GM18517 (cell line): ENCODE data around the gene YAF2.
A peak's percentile ranks its signal among the peaks of the same experiment; 100 is the strongest.
"Not testable (repeated sequence)": the region's sequence is repeated elsewhere in the genome, so short reads cannot be mapped to it uniquely, and the experiment has no call there.

Experiments
- ATAC-seq: cut with Tn5 transposase; IDR thresholded peaks from one replicate; pipeline ENCODE4 v1.9.1; 2021; ENCODE audit warnings: mild to moderate bottlenecking, moderate library complexity; ENCODE audit not compliant: unreplicated experiment

The YAF2 gene

DNA sequence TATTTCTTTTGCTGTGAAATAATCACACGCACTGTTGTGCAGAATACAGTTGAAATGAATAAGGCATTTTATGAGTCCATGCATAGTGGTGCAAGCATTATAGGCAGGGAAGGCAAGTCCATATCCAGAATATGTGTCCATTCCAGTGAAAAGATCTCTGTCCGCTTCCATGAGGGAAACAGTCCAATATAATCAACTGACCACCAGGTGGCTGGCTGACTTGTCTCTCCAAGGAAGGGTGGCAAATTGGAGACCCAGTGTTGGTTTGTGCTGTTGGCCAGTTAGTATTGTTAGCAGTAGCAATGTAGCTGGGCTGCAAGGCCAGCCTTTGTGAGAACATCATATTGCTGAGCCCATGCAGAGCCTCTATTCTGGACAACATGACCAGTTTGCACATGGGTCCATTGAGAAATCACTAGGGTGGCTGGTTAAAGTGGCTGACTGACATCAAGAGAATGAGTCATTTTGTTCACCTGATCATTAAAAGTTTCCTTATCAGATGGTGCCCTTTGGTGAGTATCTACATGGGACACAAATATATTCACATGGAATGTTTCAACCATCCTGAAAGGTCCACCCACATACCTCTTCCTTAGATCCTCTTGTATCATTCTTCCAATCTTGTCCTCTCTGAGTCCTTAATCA, 17.3 kb upstream of the YAF2 start:
- no peak for ATAC-seq

DNA sequence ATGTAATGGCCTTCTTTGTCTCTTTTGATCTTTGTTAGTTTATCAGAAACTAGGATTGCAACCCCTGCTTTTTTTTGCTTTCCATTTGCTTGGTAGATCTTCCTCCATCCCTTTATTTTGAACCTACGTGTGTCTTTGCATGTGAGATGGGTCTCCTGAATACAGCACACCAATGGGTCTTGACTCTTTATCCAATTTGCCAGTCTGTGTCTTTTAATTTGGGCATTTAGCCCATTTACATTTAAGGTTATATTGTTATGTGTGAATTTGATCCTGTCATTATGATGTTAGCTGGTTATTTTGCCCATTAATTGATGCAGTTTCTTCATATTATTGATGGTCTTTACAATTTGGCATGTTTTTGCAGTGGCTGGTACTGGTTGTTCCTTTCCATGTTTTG, 14.6 kb upstream of the YAF2 start:
- ATAC-seq = not testable (repeated sequence)

DNA sequence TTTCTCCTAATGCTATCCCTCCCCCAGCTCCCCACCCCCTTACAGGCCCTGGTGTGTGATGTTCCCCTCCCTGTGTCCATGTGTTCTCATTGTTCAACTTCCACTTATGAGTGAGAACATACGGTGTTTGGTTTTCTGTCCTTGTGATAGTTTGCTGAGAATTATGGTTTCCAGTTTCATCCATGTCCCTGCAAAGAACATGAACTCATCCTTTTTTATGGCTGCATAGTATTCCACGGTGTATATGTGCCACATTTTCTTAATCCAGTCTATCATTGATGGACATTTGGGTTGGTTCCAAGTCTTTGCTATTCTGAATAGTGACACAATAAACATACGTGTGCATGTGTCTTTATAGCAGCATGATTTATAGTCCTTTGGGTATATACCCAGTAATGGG, 11.0 kb upstream of the YAF2 start:
- ATAC-seq = not testable (repeated sequence)

DNA sequence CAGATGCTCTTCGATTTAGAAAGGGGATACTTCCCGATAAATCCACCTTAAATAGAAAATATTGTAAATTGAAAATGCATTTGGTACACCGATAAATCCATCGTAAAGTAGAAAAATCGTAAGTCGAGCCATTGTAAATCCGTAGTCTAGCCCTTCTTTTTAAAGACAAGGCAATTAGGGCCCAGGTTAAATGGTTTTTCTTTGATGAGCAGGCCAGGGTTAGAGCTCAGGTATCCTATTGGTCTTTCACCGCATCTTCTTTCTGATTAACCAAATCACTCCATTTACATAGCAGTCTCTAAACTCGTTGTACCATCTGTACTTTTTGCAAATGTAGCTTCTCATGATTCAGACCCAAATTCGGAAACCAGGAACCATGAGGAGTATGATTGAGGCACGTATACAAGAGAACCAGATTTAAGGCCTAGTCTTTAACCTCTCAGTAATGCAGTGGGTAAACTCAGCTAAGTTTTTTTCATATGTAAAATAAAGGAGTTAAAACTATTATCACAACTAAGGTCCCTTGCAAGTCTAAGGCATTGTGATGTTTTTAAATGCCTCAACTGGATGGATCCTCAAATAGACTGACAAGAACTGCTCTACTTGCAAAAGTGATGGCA, 2.2 kb upstream of the YAF2 start:
- no peak for ATAC-seq

DNA sequence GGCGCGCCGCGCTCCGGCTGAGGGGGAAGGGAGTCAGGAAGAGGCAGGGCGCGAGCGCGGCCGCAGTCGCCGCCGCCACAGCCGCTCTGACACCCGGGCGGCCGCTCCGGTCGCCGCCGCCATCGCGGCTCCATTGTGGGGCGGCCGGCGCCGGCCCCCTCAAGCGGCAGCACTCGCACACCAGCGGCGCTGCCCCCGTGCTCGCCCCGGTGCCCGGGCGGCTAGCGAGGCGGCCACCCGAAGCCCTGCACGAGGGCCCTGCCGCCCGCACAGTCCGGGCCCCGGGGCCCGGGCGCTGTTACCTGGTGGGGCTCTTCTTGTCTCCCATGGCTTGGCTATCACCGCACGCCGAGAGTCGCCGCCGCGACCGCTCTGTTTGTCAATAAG, 202 bp downstream of the YAF2 start:
- peak; percentile 30 for ATAC-seq

DNA sequence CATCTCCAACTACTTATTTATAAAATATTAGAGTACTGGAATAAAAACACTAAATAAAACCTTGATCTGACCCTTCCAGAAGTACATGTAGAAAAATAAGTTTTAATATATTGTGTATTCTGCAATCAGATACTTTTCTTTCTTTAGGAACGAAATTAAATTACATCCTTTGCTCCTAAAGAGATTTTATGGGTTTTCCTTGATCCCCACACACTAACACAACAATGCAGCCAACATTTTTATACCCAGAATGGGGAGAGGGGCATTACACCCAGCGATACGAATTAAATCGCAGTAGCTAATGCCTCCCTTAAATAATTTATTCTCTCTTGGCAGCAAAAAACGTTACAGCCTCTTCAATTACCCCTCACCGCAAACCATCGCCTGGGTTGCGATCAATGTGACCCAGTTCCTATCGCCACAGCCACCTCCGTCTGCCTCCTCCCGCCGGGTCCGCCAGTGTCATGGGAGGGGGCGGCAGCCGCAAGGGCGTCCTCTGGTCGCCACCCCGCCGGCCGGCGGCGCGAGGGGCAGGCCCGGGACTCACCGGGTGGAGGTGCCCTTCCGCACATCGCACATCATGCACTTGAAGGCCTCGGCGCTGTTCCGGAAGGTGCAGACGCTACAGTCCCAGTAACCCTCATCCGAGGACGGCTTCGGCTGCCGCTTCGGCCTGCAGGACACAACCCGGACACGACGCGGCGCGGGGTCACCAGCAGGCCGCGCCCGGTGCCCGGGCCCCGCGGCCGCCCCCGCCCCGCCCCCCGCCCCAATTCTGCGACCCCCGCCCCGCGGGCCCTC, 796 bp downstream of the YAF2 start:
- peak; percentile 80 for ATAC-seq

- ATAC-seq = no peak
Observed at GRCh38 chr12:42236017-42236416, 2.0 kb downstream of the YAF2 start.

DNA sequence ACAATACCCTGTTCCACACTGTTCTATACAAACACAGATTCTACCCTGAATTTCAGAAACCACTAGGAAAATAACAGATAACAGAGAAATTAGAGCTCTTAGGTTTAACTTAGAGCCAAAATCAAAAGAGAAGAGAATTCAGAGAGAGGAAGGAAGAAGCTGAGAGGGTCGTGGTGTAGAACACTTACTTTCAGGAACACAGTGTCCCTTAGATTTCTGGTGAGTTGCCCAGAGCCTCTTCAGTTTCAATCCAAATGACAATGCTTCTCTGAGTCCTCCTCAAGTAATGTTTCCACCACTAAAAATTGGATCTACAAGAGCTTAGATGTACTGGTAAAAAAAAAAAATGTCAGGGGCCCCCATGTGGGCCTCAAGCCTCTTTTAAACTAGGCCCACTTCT, 2.6 kb downstream of the YAF2 start:
- ATAC-seq = no peak

DNA sequence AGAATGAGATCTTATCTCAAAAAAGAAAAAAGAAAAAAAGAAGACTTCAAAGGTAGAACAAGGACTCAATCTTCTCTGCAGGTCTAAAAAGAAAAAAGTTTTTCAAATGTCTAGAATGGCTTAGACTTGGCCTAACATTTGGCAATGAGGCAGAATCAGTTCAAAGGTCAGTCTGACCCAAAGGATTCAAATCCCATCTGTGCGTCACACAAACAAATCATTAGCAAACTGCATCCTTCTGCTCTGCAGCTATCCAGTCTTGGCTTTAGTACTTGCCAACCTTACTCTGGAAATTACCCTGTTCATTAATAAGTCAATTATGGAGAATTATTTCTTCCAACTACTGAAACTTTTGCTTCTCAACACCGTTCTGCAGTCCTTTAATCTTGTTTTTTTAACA, 3.1 kb downstream of the YAF2 start:
- no peak for ATAC-seq

DNA sequence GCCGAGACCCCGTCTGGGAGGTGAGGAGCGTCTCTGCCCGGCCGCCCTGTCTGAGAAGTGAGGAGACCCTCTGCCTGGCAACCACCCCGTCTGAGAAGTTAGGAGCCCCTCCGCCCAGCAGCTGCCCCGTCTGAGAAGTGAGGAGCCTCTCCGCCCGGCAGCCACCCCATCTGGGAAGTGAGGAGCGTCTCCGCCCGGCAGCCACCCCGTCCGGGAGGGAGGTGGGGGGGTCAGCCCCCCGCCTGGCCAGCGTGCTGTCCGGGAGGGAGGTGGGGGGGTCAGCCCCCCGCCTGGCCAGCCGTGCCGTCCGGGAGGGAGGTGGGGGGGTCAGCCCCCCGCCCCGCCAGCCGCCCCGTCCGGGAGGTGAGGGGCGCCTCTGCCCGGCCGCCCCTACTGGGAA, 10.5 kb downstream of the YAF2 start:
- not testable (repeated sequence) for ATAC-seq

- ATAC-seq = not testable (repeated sequence)
Observed at GRCh38 chr12:42224501-42224900, 13.5 kb downstream of the YAF2 start.

DNA sequence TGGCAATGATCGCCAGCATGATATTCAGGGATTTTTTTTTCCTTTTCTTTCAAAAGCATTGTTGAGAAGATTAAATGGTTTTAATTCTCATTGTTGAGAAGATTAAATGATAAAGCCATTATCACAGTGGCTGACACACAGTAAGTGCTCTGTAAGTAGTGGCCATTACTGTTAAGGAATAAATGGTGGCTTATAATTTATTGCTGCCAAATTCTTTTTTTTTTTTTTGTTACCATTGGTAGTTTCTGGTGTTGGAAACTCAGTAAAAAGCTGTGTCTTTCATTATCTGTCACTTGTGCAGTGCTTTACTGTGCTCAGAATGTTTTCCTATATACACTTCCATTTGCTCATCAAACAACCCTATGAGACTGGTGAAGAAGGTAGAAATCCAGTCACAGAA, 15.3 kb downstream of the YAF2 start:
- no peak for ATAC-seq

GRCh38 chr12:42221726-42222125, 16.3 kb downstream of the YAF2 start:
- no peak for ATAC-seq

GRCh38 chr12:42217656-42218055, 20.4 kb downstream of the YAF2 start:
- ATAC-seq = no peak

DNA sequence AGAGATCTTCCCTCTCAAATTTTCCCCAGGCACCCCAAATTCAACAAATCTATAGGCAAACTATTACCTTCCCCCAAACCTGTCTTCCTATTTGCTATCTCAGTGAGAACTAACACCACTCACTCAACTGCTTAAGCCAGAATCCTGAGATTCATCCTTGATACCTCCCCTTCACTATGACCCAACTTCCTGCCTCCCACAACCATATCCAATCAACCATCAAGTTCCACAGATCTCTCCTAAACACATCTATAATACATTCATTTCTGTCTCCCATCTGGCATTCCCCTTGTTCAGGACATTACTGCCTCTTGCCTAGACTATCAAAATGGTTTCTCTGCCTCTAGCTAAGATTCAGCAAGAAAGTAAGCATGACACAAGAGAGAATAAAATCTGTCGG, 21.3 kb downstream of the YAF2 start:
- ATAC-seq = no peak

DNA sequence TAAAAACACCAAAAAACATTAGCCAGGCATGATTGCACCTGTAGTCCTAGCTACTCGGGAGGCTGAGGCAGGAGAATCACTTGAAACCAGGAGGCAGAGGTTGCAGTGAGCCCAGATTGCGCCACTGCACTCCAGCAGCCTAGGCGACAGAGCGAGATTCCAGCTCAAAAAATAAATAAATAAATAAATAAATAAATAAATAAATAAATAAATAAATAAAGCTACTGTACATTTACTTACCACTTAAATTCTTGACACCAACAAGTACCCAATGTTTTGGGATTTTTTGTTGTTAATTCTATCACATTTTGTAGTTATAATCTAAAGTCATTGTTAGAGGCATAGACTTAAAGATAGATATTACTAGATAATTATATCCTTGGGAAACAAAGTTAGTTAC, 22.3 kb downstream of the YAF2 start:
- not testable (repeated sequence) for ATAC-seq

- ATAC-seq = no peak
Observed at GRCh38 chr12:42213954-42214426, 24.1 kb downstream of the YAF2 start.

- ATAC-seq = no peak
Observed at GRCh38 chr12:42213023-42213422, 25.0 kb downstream of the YAF2 start.

DNA sequence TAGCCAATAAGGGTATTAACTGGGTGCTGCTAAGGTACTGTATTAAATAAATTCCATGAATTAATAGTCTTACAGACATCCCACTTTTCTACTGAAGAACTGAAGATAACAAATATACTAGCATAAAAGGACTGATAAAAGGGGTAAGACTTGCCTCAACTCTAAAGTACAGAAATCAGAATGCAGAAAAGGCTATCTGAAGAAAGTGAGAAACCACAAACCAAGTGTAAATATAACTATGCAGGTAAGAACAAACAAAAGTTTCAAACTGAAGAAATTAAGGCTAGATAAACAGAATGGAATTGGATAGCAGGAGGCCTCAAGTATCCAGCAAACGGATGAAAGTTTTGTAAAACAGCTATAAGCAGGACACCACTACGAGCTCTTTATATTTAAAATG, 29.5 kb downstream of the YAF2 start:
- peak; percentile 63 for ATAC-seq

DNA sequence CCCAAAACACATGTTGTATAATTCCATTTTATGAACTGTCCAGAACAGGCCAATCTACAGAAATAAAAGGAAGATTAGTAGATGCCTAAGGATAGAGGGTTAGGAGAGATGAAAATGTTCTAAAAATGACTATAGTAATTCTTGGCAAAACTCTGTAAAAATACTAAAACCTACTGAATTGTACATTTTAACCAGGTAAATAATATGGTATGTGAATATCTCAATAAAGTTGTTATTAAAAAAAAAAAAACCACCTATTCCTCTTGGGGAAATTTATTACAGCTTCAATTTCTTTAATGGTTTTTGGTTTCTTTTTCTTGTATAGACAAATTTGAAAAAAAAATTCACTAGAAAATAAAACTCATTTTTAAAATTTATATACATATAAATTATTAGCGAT, 33.2 kb downstream of the YAF2 start:
- no peak for ATAC-seq

GRCh38 chr12:42204362-42204761, 33.7 kb downstream of the YAF2 start:
- no peak for ATAC-seq

DNA sequence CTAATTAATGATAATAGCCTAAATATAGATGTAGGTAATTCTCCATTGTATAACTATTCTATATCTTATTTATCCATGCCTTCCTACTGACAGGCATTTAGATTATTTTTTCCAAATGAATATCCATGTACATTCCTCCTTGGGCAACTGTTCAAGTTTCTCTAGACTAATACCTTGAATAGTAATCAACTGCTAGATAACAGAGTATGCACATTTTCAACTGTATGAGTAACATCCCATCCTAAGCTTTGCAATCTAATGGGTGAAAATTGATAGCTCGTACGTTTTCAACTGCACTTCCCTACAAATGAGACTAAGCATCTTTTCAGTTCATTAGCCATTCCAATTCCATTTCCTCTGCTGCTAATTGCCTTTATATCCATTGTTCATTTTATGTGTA, 37.0 kb downstream of the YAF2 start:
- ATAC-seq = no peak
